Measurements from ENCODE around the gene ALOX15.
"Not testable (repeated sequence)": the region's sequence is repeated elsewhere in the genome, so short reads cannot be mapped to it uniquely, and the experiment has no call there.

Gene ALOX15

GRCh38 chr17:4636474-4637100 lies 4.9 kb downstream of the ALOX15 start:
- DNase-seq: no peak
- TF ChIP-seq GATA1 (IDR thresholded peaks at IDR 0.05; ENCODE audit: low read depth, low read length) (no peak), POLR2A (IDR thresholded peaks at IDR 0.05; ENCODE audit: low read length) (no peak)

GRCh38 chr17:4635823-4636375 lies 5.6 kb downstream of the ALOX15 start:
- no peak for TF ChIP-seq POLR2A (IDR thresholded peaks at IDR 0.05; ENCODE audit: low read length)
- no peak for TF ChIP-seq GATA1 (IDR thresholded peaks at IDR 0.05; ENCODE audit: low read depth, low read length)
- no peak for DNase-seq

GRCh38 chr17:4634976-4635375 lies 6.5 kb downstream of the ALOX15 start:
- no peak for DNase-seq
- TF ChIP-seq POLR2A (IDR thresholded peaks at IDR 0.05; ENCODE audit: low read length): no peak
- TF ChIP-seq GATA1 (IDR thresholded peaks at IDR 0.05; ENCODE audit: low read depth, low read length): no peak

GRCh38 chr17:4633643-4634042 lies 7.8 kb downstream of the ALOX15 start:
- no peak for TF ChIP-seq POLR2A (IDR thresholded peaks at IDR 0.05; ENCODE audit: low read length)
- TF ChIP-seq GATA1 (IDR thresholded peaks at IDR 0.05; ENCODE audit: low read depth, low read length): no peak
- no peak for DNase-seq

GRCh38 chr17:4632581-4632920 lies 8.9 kb downstream of the ALOX15 start:
- no peak for TF ChIP-seq POLR2A (IDR thresholded peaks at IDR 0.05; ENCODE audit: low read length)
- TF ChIP-seq GATA1 (IDR thresholded peaks at IDR 0.05; ENCODE audit: low read depth, low read length): no peak
- no peak for DNase-seq

DNA sequence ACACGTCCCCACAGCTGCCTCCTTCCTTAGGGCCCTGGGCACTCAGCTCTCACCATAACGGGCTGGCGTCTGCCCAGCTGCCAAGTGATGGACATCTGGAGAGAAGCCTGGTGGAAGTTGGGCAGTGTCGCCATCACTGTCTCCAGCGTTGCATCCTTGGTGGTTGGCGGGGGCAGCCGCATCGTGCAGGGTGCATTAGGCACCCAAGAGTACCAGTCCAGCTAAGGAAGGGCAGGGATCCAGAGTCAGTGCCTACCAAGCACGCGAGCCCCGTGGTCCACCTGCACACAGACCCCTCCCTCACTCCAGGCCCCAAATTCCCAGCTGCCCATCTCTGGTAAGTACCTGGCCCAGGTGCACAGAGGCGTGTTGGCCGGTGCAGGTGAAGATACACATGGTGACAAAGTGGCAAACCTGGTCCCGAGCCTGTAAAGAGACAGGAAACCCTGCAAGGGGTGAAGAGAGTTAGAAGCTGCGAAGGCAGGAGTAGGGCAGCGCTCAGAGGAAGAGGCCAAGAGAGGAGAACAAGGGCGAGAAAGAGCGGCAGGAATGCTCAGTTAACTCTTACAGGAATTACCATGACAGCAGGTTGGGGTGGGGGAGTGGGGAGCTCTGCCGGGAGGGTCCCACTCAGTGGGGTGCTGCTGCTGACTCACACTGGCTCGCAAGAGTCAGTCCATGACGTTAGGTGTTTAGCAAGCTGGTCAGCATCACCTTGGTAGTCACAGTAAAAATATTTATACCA lies 9.5 kb downstream of the ALOX15 start:
- TF ChIP-seq POLR2A (IDR thresholded peaks at IDR 0.05; ENCODE audit: low read length) (no peak), GATA1 (IDR thresholded peaks at IDR 0.05; ENCODE audit: low read depth, low read length) (no peak)
- DNase-seq: no peak

DNA sequence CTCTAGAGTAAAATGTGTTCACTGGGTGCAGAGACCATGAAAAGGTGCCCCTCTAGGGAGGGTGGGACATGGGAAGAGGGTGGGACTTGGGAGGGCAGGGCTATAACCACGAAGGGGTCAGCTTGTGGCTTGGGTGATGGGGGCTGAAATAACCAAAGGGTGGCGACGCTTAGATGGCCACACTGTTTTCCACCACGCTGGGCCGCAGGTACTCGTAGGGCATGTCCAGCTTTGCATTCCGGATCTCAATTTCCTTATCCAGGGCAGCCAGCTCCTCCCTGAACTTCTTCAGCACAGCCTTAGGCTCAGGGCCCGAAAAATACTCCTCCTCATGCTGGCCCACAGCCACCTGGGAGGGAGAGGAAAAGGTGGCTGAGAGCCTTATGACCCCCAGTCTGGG lies 10.0 kb downstream of the ALOX15 start:
- DNase-seq: no peak
- no peak for TF ChIP-seq GATA1 (IDR thresholded peaks at IDR 0.05; ENCODE audit: low read depth, low read length)
- no peak for TF ChIP-seq POLR2A (IDR thresholded peaks at IDR 0.05; ENCODE audit: low read length)

- peak in 1 of 2 experiments; percentile 18 for DNase-seq
- TF ChIP-seq GATA1 (IDR thresholded peaks at IDR 0.05; ENCODE audit: low read depth, low read length) (no peak), POLR2A (IDR thresholded peaks at IDR 0.05; ENCODE audit: low read length) (no peak)
Observed at GRCh38 chr17:4626734-4627256, 14.7 kb downstream of the ALOX15 start.

- TF ChIP-seq POLR2A (IDR thresholded peaks at IDR 0.05; ENCODE audit: low read length): no peak
- TF ChIP-seq GATA1 (IDR thresholded peaks at IDR 0.05; ENCODE audit: low read depth, low read length): no peak
Observed at GRCh38 chr17:4625181-4625617, 16.3 kb downstream of the ALOX15 start.

DNA sequence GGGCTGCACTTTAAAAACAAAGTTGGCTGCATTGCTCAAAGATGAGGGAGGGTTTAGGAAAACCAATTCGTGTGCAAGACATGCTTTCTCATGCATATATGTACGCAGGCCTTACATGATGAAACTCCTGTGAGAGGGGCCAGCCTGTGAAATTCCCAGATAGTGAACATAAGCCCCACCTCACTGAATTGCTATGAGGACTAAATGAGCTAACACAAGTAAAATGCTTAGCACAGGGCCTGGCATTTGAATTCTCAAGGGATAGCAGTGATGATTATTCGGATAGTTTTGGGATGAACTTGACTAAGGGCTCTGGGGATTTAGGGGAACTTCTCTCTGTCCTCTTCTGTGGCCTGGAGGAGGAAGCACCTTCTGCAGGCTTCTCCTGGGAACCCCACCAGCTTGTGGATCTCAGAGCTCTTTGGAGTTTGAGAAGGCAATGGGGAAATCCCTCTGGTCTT lies 17.0 kb downstream of the ALOX15 start:
- not testable (repeated sequence) for DNase-seq

More at GRCh38 chr17:4625181-4625617, 16.3 kb downstream of the ALOX15 start:
- no peak for DNase-seq

DNA sequence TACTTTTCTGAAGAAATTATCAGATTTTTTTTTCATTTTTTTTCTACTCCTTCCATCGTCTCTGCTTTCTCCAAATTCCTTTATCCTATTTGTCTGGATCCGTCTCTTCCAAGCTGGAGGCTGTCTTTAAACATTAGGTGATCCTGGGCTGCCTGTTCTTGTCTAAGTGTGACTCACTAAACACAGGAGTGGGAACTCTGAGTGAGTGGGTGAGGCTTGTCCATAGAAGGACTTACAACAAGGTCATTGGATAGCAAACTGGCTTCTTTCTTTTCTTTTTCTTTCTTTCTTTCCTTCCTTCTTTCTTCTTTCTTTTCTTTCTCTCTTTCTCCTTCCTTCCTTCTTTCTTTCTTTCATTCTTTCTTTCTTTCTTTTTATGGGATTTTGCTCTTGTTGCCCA lies 18.2 kb downstream of the ALOX15 start:
- no peak for DNase-seq
- TF ChIP-seq POLR2A (IDR thresholded peaks at IDR 0.05; ENCODE audit: low read length): no peak
- TF ChIP-seq GATA1 (IDR thresholded peaks at IDR 0.05; ENCODE audit: low read depth, low read length): no peak

DNA sequence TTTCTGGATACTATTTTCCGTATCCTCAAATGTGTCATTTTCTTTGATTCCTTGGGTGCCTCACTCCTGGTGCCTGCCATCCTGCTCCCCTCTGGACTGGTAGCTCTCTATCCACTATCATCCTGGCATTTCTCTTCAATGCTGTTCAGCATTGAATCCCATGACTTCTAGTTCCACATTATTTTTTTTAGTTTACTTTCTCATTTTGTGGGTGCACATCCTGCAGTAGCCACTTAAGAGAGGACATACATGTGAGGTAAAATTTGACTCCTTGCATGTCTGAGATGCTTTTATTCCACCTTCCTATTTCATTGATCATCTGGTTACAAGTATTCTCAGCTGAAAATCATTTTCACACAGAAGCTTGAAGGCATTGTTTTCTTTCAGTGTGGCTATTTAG lies 19.1 kb downstream of the ALOX15 start:
- TF ChIP-seq POLR2A (IDR thresholded peaks at IDR 0.05; ENCODE audit: low read length) (no peak), GATA1 (IDR thresholded peaks at IDR 0.05; ENCODE audit: low read depth, low read length) (no peak)
- no peak for DNase-seq

GRCh38 chr17:4620531-4621101 lies 20.9 kb downstream of the ALOX15 start:
- TF ChIP-seq POLR2A (IDR thresholded peaks at IDR 0.05; ENCODE audit: low read length) (no peak), GATA1 (IDR thresholded peaks at IDR 0.05; ENCODE audit: low read depth, low read length) (no peak)
- DNase-seq: no peak

GRCh38 chr17:4617590-4618351 lies 23.7 kb downstream of the ALOX15 start:
- DNase-seq: no peak

More at GRCh38 chr17:4617590-4618351, 23.7 kb downstream of the ALOX15 start:
- no peak for TF ChIP-seq GATA1 (IDR thresholded peaks at IDR 0.05; ENCODE audit: low read depth, low read length)

Measured in erythroblast (primary cell).